NCI-H226 (cell line): Measurements from ENCODE around the gene DSCAM.

ENCODE experiments used
- DNase-seq: peaks from one replicate; pipeline ENCODE4 v3.0.0-alpha.2; 2015

DSCAM gene

DNA sequence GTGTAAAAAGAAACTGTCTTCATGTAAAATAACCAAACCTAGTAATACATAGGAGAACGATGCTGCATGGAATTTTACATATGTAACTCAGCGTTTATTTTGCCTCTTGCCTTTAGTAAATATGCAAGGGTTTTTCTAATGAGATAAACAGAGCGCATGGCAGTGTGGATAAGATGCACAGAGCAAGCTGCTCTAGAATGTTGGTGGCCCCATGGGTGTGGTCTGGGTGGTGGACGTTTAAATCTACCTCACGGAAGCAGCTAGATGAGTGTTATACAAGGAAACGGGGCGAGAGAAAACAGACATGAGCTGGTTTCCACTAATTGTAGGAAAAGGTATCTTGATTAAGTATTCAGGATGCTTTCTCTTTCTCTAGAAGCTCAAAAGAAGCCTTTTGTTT, 205.9 kb downstream of the DSCAM start:
- no peak for DNase-seq

DNA sequence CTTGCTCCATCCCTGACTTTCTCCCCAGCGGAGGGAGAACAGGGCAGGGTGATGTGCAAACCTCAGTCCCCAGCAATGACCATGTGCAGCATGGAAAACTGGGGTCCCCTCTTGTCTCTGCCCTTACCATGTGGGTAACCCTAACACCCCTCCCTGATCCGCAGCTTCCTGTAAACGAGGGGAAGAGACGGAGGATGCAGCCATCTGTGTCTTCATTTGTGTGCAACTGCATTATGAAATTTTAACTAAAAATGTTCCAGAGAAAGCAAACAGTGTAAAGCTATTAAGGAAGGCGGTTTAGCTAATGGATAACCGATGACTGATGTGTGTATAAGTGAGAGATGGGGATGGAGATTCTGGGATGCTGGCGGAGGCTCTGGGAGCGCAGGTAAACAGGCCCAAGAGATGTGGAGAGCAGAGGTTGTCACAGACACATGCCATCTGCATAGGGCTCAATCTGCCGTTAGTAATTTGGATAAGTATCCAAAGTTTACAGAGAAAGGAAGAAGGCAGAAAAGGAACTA, 206.6 kb downstream of the DSCAM start:
- DNase-seq: no peak

DNA sequence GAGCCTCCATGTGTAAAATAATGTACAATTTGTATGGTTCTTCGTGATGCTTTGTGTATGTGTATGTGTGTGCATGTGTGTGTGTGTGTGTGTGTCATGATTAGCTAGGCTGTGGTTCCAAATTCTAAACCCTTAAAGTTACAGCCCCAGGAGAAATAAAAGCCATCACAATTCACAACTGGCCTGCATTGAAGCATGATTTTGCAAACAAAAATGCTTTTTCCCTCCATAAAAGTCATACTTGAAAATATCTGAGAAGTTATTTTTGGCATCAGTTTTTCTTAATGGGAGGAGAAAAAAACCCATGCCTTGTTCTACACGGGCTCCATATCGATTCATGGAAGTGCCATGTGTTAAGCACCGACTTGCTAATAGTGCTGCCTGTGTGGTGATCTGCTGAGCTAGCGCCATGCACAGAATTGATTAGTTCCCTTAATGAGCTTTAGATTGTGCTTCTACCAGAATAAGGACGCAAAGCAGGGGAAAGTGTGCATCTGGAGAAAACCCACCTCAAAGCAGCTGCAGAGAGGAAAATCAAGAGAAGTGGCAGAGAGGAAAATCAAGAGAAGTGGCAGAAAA, 207.3 kb downstream of the DSCAM start:
- DNase-seq: no peak

DNA sequence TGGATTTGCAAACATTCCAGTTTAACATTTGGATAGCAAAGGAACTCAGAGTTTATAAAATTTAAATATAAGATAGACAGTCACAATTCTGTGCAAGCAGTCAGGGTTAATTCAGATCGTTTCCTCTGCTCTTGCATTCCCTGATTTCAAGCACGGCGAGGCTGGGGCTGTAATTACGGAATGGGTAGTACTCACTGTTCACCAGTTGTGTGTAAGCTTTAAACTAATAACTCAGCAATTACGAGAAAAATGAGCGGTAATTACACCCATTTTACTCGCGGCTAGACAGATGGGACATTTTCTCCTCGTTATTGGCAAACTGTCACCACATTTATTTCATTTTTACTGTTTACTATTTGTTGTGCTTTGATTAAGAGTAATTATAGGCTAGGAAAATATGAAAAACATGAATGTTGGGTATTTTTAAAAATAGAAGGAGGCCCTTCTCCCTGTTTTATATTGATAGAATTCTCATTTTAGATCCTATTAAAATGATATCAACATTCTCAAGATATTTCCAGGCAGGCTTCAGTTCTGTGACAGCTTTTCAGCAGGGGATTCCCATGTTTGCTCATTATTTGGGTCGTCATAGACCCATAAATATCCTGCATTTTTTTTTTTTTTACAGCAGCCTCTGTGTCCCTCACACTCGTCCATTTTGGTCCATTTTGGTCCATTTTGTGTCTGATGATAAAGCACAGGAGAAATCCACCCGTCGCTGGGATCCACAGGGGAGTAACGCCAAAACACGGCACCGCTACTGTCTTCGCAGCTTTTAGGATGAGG, 208.3 kb downstream of the DSCAM start:
- DNase-seq: no peak

DNA sequence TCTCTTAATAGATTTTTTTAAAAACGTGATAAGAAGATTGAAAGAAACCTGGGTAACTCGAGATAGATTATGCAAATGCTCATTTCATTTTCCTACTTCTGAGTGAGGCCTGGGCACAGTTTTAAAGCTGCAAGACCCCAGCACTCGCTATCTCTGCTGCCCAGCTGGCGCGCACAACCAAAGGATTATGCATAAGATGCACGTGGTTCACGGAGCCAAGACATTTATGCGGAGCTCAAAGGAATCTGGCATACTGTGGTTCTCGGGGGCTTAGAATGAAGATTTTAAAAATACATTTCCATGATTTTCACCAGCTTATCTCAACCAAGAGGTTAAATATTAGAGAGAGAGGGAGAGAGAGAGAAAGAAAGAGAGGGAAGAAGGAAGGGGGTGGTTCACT, 210.9 kb downstream of the DSCAM start:
- no peak for DNase-seq

DNA sequence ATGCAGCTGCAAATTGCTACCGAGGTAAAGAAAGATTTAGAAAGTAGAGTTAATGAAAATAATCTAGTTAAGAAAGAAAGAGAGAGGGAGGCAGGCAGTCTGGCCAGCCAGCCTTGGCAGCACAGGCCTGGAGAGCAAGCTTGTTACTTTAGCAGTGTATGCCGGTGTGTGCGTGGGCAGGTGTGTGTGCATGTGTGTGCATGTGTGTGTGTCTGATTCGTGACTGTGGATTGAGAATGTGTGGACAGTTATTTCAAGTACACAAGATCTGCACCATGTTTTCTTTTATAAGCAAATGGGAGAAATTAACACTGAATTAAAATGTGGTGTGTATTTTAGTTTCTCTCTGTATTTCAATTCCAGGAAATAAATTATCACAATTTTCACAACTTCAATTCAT, 211.6 kb downstream of the DSCAM start:
- no peak for DNase-seq

DNA sequence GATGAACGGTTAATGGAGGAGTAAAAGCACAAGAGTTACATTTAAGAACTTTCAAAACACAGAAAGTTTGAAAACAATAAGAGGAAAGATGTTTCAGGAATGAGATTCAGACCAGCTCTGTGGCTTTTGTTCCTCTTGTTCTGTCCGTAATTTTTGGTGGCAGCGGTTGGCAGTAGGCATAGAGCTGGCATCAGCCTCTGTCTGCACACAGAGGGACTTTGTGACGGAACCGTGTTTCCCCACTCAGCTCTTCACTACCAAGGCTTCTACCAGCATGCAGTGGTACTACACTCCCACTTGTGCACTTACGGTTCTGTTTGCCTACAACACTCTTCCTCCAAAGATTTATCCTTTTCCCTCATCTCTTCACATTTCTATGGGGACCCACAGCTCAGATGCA, 212.8 kb downstream of the DSCAM start:
- DNase-seq: no peak

DNA sequence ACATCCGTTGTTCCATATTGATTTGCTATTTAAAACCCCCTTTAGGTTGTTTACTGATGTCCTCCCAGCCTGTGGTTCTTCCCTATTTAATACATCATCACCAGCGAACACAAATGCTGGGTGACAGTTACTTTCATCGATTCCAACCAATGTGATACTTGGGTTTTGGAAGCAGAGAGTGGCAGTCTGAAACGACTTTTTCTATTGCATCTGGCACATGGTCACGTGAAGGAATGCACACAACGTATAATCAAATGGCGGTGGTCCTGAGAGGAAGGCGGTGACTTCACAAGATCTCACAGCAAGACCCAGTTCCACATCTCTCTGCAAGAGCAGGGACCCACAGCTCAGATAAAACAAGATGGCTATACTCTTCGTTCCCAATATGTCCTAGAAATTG, 213.9 kb downstream of the DSCAM start:
- DNase-seq: no peak

DNA sequence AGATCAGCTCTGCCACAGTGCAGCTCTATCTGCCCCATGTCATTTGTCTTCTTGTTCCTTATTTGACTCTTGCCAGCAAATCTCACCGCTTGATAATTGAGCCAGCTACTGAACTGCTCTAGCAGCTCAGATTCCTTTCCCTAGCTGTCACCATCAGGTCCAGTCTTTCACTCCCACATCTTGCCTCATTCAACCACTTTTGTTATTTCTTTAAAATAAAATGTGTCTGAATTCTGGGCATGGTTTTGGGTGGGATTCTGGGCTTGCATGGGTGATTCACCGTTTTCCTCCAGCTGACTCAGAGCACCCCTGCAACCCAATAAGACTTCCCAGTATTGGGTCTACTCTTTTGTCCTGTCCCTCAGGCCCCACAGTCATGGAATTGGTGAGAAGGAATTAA, 215.7 kb downstream of the DSCAM start:
- DNase-seq: no peak

DNA sequence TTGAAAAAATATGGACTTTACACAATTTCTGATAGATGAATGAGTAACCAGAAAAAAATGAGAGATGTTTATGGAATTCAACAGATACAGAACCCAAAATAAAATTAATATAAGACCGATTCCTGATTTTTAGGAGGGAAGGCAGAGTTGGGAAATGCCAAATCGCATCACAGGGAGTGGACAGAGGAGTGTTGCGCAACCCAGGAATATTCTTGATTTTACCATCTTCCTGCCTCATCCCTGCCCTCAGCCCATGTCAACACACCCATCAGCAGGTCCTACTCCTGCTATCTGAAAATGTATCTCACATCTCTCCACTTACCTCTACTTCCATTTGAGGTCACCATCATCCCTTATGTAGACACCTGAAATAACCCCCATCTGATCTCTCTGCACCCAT, 221.0 kb downstream of the DSCAM start:
- no peak for DNase-seq

DNA sequence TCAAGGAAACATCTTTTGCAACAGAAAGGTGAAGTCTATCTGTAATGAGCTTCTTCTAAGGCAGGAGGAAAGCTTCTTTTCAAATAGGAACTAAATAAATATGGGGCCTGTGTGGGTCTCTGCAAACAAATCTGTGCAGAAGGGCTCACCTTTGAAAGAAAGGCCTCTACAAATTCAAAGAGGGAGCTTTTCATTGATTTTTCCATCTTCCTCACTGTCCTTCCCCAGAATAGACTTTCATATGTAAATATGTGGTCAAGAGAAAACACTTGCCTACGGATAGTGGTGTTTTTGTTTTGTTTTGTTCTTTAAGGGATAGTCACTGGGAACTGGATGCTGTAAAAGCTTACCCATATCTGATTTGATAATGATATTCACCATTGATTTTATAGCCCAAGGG, 223.4 kb downstream of the DSCAM start:
- DNase-seq: no peak

DNA sequence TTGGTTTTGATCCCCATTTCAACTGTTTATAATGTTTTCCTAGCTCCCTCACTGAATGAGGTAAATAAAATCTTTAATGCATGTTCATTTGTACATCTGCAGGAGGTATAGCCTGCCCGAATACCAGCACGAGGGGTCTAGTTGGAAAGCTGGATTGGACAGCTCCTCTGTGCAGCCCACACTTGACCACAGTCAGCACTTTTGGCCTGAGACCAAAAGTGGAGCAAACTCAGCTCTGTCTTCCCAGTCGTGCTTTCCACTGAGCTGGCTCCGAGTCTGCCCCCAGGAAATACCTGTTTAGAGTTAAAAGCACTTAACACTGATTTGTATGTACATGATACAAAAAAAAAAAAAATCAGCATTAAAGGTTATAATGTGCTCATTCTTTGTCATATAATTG, 224.4 kb downstream of the DSCAM start:
- no peak for DNase-seq

DNA sequence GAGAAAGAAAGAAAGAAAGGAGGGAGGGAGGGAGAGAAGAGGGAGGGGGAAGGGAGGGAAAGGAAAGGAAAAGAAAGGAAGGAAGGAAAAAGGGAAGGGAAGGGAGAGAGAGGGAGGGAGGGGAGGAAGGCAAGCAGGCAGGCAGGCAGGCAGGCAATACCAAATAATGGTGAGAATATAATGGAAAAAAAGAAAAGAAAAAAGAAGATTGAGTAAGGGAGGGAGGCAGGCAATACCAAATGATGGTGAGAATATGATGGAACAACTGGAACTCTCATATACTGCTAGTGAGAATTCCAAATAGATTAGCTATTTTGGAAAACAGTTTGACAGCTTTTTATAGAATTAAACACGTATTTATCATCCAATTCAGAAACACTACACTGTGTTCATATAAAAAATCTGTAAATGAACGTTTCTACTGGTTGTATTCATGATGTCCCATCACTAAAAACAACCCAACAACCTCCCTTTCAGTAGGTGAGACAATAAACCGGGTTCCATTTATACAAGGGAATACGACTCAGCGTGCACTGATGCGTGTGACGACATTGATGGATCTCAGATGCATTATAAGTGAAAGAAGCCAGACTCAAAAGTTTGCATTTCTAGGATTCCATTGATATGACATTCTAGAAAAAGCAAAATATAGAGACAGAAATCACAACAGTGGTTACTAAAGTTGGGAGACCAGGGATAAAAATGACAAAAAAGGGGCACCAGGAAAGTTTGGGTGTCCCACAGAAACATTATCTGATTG, 226.4 kb downstream of the DSCAM start:
- DNase-seq: no peak

DNA sequence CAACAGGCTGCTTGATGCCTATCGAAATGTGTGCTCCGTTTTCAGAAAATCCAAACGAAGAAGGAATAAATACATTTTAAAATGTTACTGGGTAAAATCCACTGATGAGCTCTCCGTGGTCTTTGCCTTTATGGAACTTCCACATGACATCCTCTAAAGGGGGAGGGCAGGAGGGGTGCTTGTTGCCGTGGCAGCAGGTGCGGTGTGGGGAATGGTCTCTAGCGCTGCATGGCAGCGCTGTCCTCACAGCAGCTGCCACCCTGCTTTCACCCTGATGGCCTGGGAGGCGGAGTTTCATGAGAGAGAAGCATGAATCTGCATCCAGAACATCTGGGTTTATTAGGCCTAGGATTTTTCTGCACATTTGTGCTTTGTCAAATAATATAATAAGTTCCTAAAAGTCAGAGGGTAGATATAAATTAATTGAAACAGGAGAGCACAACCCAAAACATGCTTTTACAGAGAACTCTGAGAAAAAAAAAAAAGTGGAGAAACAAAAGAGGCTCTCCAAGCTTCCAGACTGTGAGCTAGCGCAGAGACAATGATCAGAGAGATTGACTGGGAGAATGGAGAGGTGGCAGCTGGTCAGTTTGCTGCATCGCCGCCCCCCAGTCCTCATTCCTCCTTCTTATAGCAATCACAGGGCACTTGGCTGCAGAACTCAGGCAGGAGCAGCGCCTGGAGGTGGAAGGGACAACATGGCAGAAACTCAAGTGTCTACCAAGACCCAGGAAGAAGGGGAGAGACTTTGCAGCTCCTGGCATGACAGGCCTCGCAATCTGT, 228.6 kb downstream of the DSCAM start:
- no peak for DNase-seq

DNA sequence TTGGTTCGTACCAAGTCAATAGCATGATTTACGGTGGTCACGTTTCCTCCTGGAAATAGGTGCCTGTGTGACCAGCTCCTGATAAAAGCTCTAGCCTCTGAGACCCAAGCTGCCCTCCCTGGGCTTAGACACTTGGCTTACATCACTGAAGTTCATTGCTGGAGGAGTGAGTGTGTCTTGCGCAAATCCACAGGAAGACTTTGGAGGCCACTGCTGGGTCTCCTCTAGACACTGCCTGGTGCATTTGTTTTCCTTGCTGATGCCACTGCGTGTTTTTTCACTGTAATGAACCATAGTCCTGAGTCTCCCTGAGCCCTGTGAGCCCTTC, 230.6 kb downstream of the DSCAM start:
- DNase-seq: no peak

DNA sequence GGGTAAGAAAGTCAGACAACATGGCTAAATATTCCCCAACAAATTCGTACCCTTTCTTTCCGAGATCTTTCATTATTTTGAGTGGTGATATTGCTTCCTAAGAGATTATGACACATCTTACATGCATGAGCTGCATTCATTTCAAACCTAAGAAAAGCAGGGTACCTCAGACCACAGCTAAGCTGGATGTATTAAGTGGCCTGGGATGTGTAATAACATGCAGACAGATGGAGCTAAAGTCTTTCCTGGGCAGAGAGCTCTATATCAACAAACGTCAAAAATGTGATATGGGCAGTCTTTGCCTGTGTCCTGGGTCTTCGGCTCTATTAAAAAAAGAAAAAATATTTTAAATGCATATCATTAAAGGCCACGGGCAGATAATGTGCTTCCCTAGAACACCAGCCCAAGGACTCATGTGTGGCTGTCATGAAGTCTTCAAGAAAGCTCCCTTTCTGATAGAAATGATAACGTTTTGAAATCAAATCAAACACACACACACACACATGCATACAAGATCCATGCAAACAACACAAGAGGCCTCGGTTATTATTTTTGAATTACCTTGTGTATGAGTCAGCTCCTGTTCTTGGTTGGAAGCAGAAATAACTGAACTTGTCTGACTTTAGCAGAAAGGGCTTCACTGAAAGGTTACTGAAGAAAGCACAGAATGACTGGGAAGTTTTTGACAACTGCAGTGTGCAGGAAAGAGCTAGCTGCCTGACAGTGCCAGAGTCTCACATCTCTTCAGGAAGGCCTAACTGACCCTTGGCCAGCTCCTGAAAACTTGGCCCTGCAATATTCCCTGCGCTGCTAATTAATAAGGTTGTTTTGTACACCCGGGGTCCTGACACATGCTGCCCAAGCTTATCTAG, 231.2 kb downstream of the DSCAM start:
- DNase-seq: no peak

DNA sequence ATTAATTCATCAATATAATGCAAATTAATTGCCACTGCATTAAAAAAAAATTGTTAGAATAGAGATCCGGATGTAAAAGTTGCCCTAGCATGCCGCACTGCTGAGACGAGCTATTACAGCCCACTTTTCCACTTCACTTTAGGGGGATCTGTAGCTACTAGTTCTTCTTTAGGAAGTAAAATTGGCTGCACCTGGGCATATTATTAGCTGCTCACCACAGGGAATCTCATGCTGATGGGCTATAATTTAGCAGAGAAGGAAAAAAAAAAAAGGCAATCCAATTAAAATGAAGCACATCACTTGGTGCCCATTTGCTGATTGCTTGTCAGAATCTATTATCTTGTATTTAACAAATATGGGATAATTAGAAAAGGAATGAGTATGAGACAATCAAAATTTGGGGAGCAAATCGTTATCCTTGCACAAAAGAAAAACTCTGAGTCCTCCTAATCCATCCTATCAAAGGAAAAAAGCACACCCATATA, 233.4 kb downstream of the DSCAM start:
- no peak for DNase-seq

DNA sequence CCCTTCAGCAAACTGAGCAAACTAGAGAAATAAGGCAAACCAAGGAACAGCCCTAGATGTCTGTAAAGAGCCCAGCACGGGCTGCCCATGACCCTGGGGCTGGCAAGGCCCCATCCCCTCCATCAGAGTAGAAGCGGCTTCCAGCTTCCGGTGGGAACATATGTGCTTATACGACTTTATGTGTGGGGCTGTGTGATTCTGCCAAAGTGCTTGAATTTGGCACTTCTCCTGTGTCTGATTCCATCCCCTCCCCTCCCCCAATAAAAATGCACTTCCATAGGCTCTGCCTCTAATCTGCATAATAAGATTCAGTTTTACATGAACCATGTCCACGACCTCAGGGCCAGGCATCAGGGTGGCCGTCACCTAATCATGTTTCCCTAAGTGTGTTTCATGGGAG, 236.6 kb downstream of the DSCAM start:
- no peak for DNase-seq

DNA sequence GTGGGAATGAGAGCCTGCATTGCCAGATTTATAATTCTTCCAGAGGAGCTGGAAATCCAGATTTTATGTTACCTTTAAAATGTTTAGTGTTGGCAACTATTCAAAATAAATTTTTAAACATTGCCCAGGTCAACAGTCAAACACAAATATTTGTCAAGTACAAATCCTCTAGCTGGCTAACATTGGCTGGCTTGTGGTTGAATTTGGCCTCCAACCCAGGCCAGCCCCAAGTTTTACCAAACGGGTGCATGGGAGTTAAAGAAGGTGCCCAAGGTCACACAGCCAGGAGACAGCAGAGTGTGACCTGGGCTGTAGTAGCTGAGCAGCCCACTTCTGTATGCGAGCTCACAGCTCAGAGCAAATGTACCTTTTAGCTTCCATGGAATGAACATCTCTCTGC, 240.6 kb downstream of the DSCAM start:
- DNase-seq: no peak

DNA sequence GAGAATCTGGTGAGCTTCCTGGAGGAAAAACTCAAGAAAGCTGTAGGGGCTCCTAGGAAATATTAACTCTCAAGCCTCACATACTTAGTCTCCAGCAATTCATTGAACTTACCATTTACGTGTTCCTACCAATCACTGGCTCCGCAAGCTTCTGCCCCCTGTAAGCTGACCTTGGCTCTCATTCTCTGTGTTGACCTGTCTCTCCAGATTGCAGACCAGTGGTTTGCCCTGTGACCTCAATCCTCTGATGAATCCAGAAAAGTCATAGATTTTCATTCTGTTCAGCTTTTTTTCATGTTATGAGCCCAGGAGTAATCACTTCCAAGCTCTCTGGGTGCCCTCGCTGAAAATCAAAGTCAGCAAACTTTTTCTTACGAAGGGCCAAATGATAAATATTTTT, 241.9 kb downstream of the DSCAM start:
- DNase-seq: no peak

DNA sequence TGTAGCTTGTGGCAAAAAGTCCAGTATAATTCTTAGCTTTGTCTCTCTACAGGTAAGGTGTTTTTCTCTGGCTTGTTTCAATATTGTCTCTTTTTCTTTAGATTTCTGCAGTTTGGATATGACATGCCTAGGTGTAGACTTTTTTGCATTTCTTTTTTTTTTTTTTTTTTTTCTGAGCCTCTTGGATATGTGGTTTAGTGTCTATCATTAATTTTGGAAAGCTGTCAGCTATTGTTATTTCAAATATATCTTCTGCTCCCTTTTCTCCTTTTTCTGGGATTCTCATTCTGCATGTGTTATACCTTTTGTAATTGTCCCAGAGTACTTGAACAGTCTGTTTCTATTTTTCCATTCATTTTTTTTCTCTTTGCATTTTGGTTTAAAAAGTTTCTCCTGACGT, 243.2 kb downstream of the DSCAM start:
- no peak for DNase-seq

DNA sequence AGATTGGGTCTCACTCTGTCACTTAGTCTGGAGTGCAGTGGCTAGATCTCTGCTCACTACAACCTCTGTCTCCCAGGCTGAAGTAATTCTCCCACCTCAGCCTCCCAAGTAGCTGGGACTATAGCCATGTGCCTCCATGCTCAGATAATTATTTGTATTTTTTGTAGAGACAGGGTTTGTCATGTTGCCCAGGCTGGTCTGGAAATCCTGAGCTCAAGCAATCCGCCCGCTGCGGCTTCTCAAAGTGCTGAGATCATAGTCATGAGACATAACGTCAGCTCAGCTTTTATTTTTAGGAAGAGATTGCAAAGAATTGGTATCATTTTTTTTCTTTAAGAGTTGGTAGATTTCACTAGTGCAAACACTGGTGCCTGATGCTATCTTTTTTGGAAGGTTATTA, 244.9 kb downstream of the DSCAM start:
- DNase-seq: no peak
